ENCODE results near the gene PECR.
"Not testable (repeated sequence)": the region's sequence is repeated elsewhere in the genome, so short reads cannot be mapped to it uniquely, and the experiment has no call there.

DNA sequence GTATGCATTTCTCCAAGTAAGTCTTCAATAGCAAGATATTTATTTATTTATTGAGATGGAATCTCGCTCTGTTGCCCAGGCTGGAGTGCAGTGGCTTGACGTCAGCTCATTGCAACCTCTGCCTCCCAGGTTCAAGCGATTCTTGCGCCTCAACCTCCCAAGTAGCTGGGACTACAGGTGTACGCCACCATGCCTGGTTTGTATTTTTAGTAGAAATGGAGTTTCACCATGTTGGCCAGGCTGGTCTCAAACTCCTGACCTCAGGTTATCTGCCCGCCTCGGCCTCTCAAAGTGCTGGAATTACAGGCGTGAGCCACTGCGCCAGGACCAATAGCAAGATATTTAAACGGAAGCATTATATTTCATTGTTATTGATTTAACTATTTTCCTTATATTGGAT, 1.6 kb downstream of the PECR start:
- TF ChIP-seq CTCF, POLR2A (IDR thresholded peaks at IDR 0.05): not testable (repeated sequence)

Measured in Peyer's patch (tissue), 4 donors.